ENCODE data around the gene ZYG11B. TPM values are rescaled to one million over a fixed set of nuclear protein-coding genes. Genes with fewer than 3 reads are reported as not detected.

Gene ZYG11B
- total and polyA plus RNA-seq, 9 of the 15 experiments (the other 6 are each of a cell fraction or from before 2014, with no cell fraction given) = 4.9 to 22.2 (median 12.2) TPM

GRCh38 chr1:52702886-52703787 is 23.1 kb upstream of the ZYG11B start (continued):
- TF ChIP-seq ZBTB26 (CRISPR knock-in tag; IDR thresholded peaks at IDR 0.05) (no peak), HDAC6 (IDR thresholded peaks at IDR 0.05; ENCODE audit: low read depth, low read length) (no peak), HDGF (IDR thresholded peaks at IDR 0.05) (no peak), CBX8 (IDR thresholded peaks at IDR 0.05; ENCODE audit: borderline replicate concordance, extremely low read depth, low read depth, low read length, poor library complexity, severe bottlenecking) (no peak), ZNF197 (CRISPR knock-in tag; IDR thresholded peaks at IDR 0.05; ENCODE audit: low read depth) (no peak), GTF2E2 (tag; IDR thresholded peaks at IDR 0.05) (no peak), ZNF280A (IDR thresholded peaks at IDR 0.05; ENCODE audit: low read depth, partially characterized antibody) (no peak), ZNF165 (CRISPR knock-in tag; IDR thresholded peaks at IDR 0.05; ENCODE audit: borderline replicate concordance) (no peak), BDP1 (IDR thresholded peaks at IDR 0.05; ENCODE audit: insufficient read depth, insufficient read length) (no peak), OTX1 (CRISPR knock-in tag; IDR thresholded peaks at IDR 0.05) (no peak), ZNF699 (CRISPR knock-in tag; IDR thresholded peaks at IDR 0.05; ENCODE audit: insufficient replicate concordance) (no peak), CBX2 (IDR thresholded peaks at IDR 0.05; ENCODE audit: insufficient read depth, low read length, poor library complexity, severe bottlenecking) (no peak)
- TF ChIP-seq, protein P1, sequence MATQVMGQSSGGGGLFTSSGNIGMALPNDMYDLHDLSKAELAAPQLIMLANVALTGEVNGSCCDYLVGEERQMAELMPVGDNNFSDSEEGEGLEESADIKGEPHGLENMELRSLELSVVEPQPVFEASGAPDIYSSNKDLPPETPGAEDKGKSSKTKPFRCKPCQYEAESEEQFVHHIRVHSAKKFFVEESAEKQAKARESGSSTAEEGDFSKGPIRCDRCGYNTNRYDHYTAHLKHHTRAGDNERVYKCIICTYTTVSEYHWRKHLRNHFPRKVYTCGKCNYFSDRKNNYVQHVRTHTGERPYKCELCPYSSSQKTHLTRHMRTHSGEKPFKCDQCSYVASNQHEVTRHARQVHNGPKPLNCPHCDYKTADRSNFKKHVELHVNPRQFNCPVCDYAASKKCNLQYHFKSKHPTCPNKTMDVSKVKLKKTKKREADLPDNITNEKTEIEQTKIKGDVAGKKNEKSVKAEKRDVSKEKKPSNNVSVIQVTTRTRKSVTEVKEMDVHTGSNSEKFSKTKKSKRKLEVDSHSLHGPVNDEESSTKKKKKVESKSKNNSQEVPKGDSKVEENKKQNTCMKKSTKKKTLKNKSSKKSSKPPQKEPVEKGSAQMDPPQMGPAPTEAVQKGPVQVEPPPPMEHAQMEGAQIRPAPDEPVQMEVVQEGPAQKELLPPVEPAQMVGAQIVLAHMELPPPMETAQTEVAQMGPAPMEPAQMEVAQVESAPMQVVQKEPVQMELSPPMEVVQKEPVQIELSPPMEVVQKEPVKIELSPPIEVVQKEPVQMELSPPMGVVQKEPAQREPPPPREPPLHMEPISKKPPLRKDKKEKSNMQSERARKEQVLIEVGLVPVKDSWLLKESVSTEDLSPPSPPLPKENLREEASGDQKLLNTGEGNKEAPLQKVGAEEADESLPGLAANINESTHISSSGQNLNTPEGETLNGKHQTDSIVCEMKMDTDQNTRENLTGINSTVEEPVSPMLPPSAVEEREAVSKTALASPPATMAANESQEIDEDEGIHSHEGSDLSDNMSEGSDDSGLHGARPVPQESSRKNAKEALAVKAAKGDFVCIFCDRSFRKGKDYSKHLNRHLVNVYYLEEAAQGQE (IDR thresholded peaks at IDR 0.05; ENCODE audit: borderline replicate concordance) = peak; percentile 61
- TF ChIP-seq, protein P1 (CRISPR knock-in tag; IDR thresholded peaks at IDR 0.05; ENCODE audit: low read depth) = no peak
- TF ChIP-seq, protein P2, sequence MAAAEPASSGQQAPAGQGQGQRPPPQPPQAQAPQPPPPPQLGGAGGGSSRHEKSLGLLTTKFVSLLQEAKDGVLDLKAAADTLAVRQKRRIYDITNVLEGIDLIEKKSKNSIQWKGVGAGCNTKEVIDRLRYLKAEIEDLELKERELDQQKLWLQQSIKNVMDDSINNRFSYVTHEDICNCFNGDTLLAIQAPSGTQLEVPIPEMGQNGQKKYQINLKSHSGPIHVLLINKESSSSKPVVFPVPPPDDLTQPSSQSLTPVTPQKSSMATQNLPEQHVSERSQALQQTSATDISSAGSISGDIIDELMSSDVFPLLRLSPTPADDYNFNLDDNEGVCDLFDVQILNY (CRISPR knock-in tag; IDR thresholded peaks at IDR 0.05) = peak; percentile 91; the same call in 1 of the 2 replicates

Measured in K562 (cell line).